HG03108 (cell line): Measurements from ENCODE around the gene ADAT3.
A peak's percentile ranks its signal among the peaks of the same experiment; 100 is the strongest.

ENCODE experiments used
- ATAC-seq: cut with Tn5 transposase; IDR thresholded peaks from one replicate; pipeline ENCODE4 v1.9.1; 2021; ENCODE audit warnings: moderate library complexity; ENCODE audit not compliant: unreplicated experiment

Gene ADAT3

GRCh38 chr19:1905110-1905862 lies at the start of gene ADAT3, which contains the start of gene SCAMP4:
Gene ADAT3, plus strand, starts transcription at chr19:1905399. Its CDS starts 6,649 bp downstream, at chr19:1912048.
Gene SCAMP4, plus strand, starts transcription at chr19:1905399. Its CDS starts 9,621 bp downstream, at chr19:1915020.
- ATAC-seq = peak; percentile 77

- ATAC-seq = no peak
These were observed 49.4 kb upstream of the ADAT3 start for GRCh38 chr19:1855828-1856255.

- ATAC-seq = no peak
These were observed 48.9 kb upstream of the ADAT3 start for GRCh38 chr19:1856345-1856697.

- no peak for ATAC-seq
These were observed 48.2 kb upstream of the ADAT3 start for GRCh38 chr19:1856698-1857603.

GRCh38 chr19:1857648-1858326 lies 47.4 kb upstream of the ADAT3 start:
- ATAC-seq = no peak

GRCh38 chr19:1858412-1859081 lies 46.7 kb upstream of the ADAT3 start:
- ATAC-seq = no peak

- ATAC-seq = no peak
These were observed 45.8 kb upstream of the ADAT3 start for GRCh38 chr19:1859331-1859781.

GRCh38 chr19:1860042-1860775 lies 45.0 kb upstream of the ADAT3 start:
- ATAC-seq = no peak

GRCh38 chr19:1860821-1861598 lies 44.2 kb upstream of the ADAT3 start:
- no peak for ATAC-seq

- no peak for ATAC-seq
These were observed 43.6 kb upstream of the ADAT3 start for GRCh38 chr19:1861599-1862031.

GRCh38 chr19:1862068-1862423 lies 43.2 kb upstream of the ADAT3 start:
- ATAC-seq = no peak

GRCh38 chr19:1862424-1863327 lies 42.5 kb upstream of the ADAT3 start:
- peak; percentile 2 for ATAC-seq

GRCh38 chr19:1863328-1863637 lies 41.9 kb upstream of the ADAT3 start, which contains the start of gene KLF16:
Gene KLF16, minus strand, starts transcription at chr19:1863579. Its CDS starts 82 bp downstream, at chr19:1863497.
- no peak for ATAC-seq

- ATAC-seq = peak; percentile 44
These were observed 41.3 kb upstream of the ADAT3 start for GRCh38 chr19:1863638-1864479.

GRCh38 chr19:1864480-1865171 lies 40.6 kb upstream of the ADAT3 start:
- ATAC-seq = peak; percentile 22

GRCh38 chr19:1865172-1866010 lies 39.8 kb upstream of the ADAT3 start:
- ATAC-seq = no peak
